ENCODE data around the gene KCNIP3.

The KCNIP3 gene

GRCh38 chr2:95312543-95313201 lies 15.5 kb downstream of the KCNIP3 start:
- TF ChIP-seq, protein P1, sequence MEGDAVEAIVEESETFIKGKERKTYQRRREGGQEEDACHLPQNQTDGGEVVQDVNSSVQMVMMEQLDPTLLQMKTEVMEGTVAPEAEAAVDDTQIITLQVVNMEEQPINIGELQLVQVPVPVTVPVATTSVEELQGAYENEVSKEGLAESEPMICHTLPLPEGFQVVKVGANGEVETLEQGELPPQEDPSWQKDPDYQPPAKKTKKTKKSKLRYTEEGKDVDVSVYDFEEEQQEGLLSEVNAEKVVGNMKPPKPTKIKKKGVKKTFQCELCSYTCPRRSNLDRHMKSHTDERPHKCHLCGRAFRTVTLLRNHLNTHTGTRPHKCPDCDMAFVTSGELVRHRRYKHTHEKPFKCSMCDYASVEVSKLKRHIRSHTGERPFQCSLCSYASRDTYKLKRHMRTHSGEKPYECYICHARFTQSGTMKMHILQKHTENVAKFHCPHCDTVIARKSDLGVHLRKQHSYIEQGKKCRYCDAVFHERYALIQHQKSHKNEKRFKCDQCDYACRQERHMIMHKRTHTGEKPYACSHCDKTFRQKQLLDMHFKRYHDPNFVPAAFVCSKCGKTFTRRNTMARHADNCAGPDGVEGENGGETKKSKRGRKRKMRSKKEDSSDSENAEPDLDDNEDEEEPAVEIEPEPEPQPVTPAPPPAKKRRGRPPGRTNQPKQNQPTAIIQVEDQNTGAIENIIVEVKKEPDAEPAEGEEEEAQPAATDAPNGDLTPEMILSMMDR (conservative IDR thresholded peaks at IDR 0.05; ENCODE audit: low read depth, low read length) = no peak
- Histone ChIP-seq H4K20me1 (ENCODE audit: insufficient read depth) (no peaks in the 10 kb centered on the region), H3K9ac (no peak overlapping the region), H3K4me1 (ENCODE audit: low read depth, poor library complexity, severe bottlenecking) (no peaks in the 10 kb centered on the region), H3K36me3 (ENCODE audit: insufficient read depth) (no peaks in the 10 kb centered on the region), H3K4me3 (IDR thresholded peaks at IDR 0.05; ENCODE audit: insufficient read depth, low read depth, low read length) (no peak overlapping the region), H2AFZ (ENCODE audit: low read depth) (no peak overlapping the region), H3K79me2 (ENCODE audit: insufficient read depth, low read depth) (no peaks in the 10 kb centered on the region), H3K4me2 (no peak overlapping the region), H3K27me3 (ENCODE audit: insufficient read depth, low read depth) (no peaks in the 10 kb centered on the region), H3K27ac (no peak overlapping the region)

GRCh38 chr2:95313296-95314131 lies 16.4 kb downstream of the KCNIP3 start:
- Histone ChIP-seq H3K4me1 (ENCODE audit: low read depth, poor library complexity, severe bottlenecking) (no peaks in the 10 kb centered on the region), H2AFZ (ENCODE audit: low read depth) (no peak overlapping the region), H3K9ac (no peak overlapping the region), H3K4me2 (no peak overlapping the region), H3K36me3 (ENCODE audit: insufficient read depth) (no peaks in the 10 kb centered on the region), H3K27me3 (ENCODE audit: insufficient read depth, low read depth) (no peaks in the 10 kb centered on the region), H3K27ac (no peak overlapping the region), H3K79me2 (ENCODE audit: insufficient read depth, low read depth) (no peaks in the 10 kb centered on the region), H4K20me1 (ENCODE audit: insufficient read depth) (no peaks in the 10 kb centered on the region), H3K4me3 (IDR thresholded peaks at IDR 0.05; ENCODE audit: insufficient read depth, low read depth, low read length) (no peak overlapping the region)
- TF ChIP-seq, protein P1 (conservative IDR thresholded peaks at IDR 0.05; ENCODE audit: low read depth, low read length) = no peak

- H3K27me3 ChIP-seq (ENCODE audit: insufficient read depth, low read depth) = no peaks in the 10 kb centered on the region
- H3K36me3 ChIP-seq (ENCODE audit: insufficient read depth) = no peaks in the 10 kb centered on the region
- no peaks in the 10 kb centered on the region for H3K79me2 ChIP-seq (ENCODE audit: insufficient read depth, low read depth)
- no peak overlapping the region for H3K4me2 ChIP-seq
- no peak overlapping the region for H2AFZ ChIP-seq (ENCODE audit: low read depth)
- TF ChIP-seq, protein P1 (conservative IDR thresholded peaks at IDR 0.05; ENCODE audit: low read depth, low read length) = no peak
- no peak overlapping the region for H3K4me3 ChIP-seq (IDR thresholded peaks at IDR 0.05; ENCODE audit: insufficient read depth, low read depth, low read length)
- H4K20me1 ChIP-seq (ENCODE audit: insufficient read depth) = no peaks in the 10 kb centered on the region
- no peak overlapping the region for H3K27ac ChIP-seq
- no peaks in the 10 kb centered on the region for H3K4me1 ChIP-seq (ENCODE audit: low read depth, poor library complexity, severe bottlenecking)
- no peak overlapping the region for H3K9ac ChIP-seq
These were observed 17.4 kb downstream of the KCNIP3 start for GRCh38 chr2:95314598-95314963.

- H2AFZ ChIP-seq (ENCODE audit: low read depth) = no peak overlapping the region
- no peak overlapping the region for H3K9ac ChIP-seq
- H3K36me3 ChIP-seq (ENCODE audit: insufficient read depth) = no peaks in the 10 kb centered on the region
- no peaks in the 10 kb centered on the region for H3K79me2 ChIP-seq (ENCODE audit: insufficient read depth, low read depth)
- TF ChIP-seq, protein P1 (conservative IDR thresholded peaks at IDR 0.05; ENCODE audit: low read depth, low read length) = no peak
- no peak overlapping the region for H3K4me2 ChIP-seq
- no peaks in the 10 kb centered on the region for H3K4me1 ChIP-seq (ENCODE audit: low read depth, poor library complexity, severe bottlenecking)
- no peaks in the 10 kb centered on the region for H3K27me3 ChIP-seq (ENCODE audit: insufficient read depth, low read depth)
- no peak overlapping the region for H3K27ac ChIP-seq
- no peak overlapping the region for H3K4me3 ChIP-seq (IDR thresholded peaks at IDR 0.05; ENCODE audit: insufficient read depth, low read depth, low read length)
- H4K20me1 ChIP-seq (ENCODE audit: insufficient read depth) = no peaks in the 10 kb centered on the region
These were observed 17.9 kb downstream of the KCNIP3 start for GRCh38 chr2:95314964-95315611.
